ENCODE results near the gene SYMPK.

SYMPK gene

GRCh38 chr19:45826934-45827333 lies 36.0 kb downstream of the SYMPK start:
- Histone ChIP-seq H3K27ac (no peak overlapping the region), H3K9me3 (no peaks in the 10 kb centered on the region), H3K4me2 (no peak overlapping the region), H3K4me3 (no peak overlapping the region), H3K36me3 (peaks cover 98% of the 10 kb centered on the region), H3K9ac (no peak overlapping the region), H4K20me1 (peaks cover 8% of the 10 kb centered on the region; the same call in 1 of the 2 replicates), H3K27me3 (no peaks in the 10 kb centered on the region), H3K4me1 (peaks cover 5% of the 10 kb centered on the region; the same call in 1 of the 2 replicates)
- no peak for TF ChIP-seq Cebpa-rat (IDR thresholded peaks at IDR 0.05)

DNA sequence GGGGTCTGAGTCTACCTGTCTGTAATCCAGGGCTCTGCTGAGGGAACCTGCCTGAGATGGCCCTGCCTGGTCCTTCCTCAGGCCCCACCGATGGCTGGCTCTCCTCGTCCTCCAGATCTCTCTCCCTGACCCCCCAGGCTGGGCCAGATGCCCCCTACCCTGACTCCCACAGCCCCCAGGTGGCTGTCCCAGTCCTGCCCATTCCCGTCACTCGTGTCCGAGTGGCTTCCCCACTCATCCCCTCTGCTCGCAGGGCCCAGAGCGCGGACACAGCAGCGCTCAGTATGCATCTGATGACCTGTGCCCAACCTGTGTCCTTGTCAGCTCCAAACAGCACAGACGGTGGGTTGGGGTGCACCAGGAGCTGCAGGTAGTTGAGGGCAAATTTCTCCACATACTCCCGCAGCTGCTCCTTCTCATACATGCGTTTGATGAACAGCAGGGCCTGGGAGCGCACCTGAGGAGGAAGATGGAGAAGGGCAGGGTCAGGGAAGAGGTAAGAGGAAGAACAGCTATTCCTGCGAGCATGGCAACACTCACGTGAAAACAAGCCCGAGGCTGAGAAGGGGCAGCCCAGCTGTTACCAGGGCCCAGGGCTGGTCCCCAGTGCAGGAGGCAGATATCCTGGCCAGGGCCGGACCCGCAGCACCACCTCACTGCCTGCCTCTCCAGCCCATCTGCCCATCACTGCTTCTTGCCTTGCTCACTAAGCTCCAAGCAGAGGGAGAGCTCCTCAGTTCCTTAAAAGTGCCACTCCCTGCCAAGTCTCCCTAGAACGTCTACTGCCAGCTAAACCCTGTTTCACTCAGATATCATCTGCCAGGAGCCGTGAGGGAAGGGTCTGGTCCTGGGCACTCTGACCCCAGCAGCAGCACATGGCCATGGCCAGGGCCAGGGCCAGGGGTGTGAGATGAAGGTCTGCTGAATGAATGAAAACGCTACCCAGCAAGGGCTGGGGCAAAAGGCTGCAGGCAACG lies 36.7 kb downstream of the SYMPK start:
- H3K9me3 ChIP-seq: no peaks in the 10 kb centered on the region
- no peak for TF ChIP-seq Cebpa-rat (IDR thresholded peaks at IDR 0.05)
- H3K9ac ChIP-seq: no peak overlapping the region
- H3K36me3 ChIP-seq: peaks cover 98% of the 10 kb centered on the region
- peaks cover 5% of the 10 kb centered on the region; the same call in 1 of the 2 replicates for H3K4me1 ChIP-seq
- H3K4me3 ChIP-seq: no peak overlapping the region
- H3K27me3 ChIP-seq: no peaks in the 10 kb centered on the region
- no peak overlapping the region for H3K27ac ChIP-seq
- H4K20me1 ChIP-seq: peaks cover 8% of the 10 kb centered on the region; the same call in 1 of the 2 replicates
- H3K4me2 ChIP-seq: no peak overlapping the region

- Histone ChIP-seq H3K9ac (no peak overlapping the region), H3K4me3 (no peak overlapping the region), H3K27ac (no peak overlapping the region), H3K36me3 (peaks cover 96% of the 10 kb centered on the region), H3K9me3 (no peaks in the 10 kb centered on the region), H3K4me1 (peaks cover 11% of the 10 kb centered on the region; the same call in 1 of the 2 replicates), H3K27me3 (no peaks in the 10 kb centered on the region), H3K4me2 (no peak overlapping the region), H4K20me1 (peaks cover 8% of the 10 kb centered on the region; the same call in 1 of the 2 replicates)
- TF ChIP-seq Cebpa-rat (IDR thresholded peaks at IDR 0.05): no peak
These were observed 37.7 kb downstream of the SYMPK start for GRCh38 chr19:45825263-45825605.

GRCh38 chr19:45824531-45825262 lies 38.2 kb downstream of the SYMPK start:
- Histone ChIP-seq H3K9ac (no peak overlapping the region), H3K4me1 (peaks cover 16% of the 10 kb centered on the region; the same call in 1 of the 2 replicates), H3K27me3 (no peaks in the 10 kb centered on the region), H3K36me3 (peaks cover 96% of the 10 kb centered on the region), H3K4me3 (no peak overlapping the region), H3K27ac (no peak overlapping the region), H3K4me2 (no peak overlapping the region), H3K9me3 (no peaks in the 10 kb centered on the region), H4K20me1 (peaks cover 8% of the 10 kb centered on the region; the same call in 1 of the 2 replicates)
- TF ChIP-seq Cebpa-rat (IDR thresholded peaks at IDR 0.05): no peak

GRCh38 chr19:45824041-45824471 lies 38.9 kb downstream of the SYMPK start:
- H3K27me3 ChIP-seq: no peaks in the 10 kb centered on the region
- H4K20me1 ChIP-seq: peaks cover 8% of the 10 kb centered on the region; the same call in 1 of the 2 replicates
- H3K4me3 ChIP-seq: no peak overlapping the region
- H3K4me2 ChIP-seq: no peak overlapping the region
- H3K9ac ChIP-seq: no peak overlapping the region
- peaks cover 96% of the 10 kb centered on the region for H3K36me3 ChIP-seq
- peaks cover 17% of the 10 kb centered on the region; the same call in 1 of the 2 replicates for H3K4me1 ChIP-seq
- no peak for TF ChIP-seq Cebpa-rat (IDR thresholded peaks at IDR 0.05)
- no peaks in the 10 kb centered on the region for H3K9me3 ChIP-seq
- no peak overlapping the region for H3K27ac ChIP-seq

DNA sequence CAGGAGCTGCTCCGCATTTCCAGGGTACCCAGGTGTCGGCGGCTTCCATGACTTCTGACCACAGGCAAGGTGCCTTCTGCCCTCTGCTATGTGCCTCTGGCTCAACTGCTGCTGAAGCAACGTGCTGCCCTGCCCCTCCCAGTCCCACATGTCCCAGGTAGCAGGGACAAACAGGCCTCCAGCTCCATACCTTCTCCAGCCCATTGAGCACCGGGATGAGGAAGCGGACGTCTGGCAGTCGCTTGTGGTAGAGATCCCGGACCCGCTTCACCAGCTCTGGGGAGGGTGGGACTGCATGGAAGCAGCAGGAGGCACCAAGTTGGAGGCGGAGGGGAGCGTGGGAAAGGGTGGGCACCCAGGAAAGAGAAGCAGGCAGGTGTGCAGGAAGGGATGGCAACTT lies 39.8 kb downstream of the SYMPK start:
- no peaks in the 10 kb centered on the region for H3K9me3 ChIP-seq
- H3K27me3 ChIP-seq: no peaks in the 10 kb centered on the region
- H4K20me1 ChIP-seq: peaks cover 14% of the 10 kb centered on the region; the same call in 1 of the 2 replicates
- no peak overlapping the region for H3K4me3 ChIP-seq
- peaks cover 18% of the 10 kb centered on the region for H3K4me1 ChIP-seq
- H3K36me3 ChIP-seq: peaks cover 93% of the 10 kb centered on the region
- no peak overlapping the region for H3K9ac ChIP-seq
- H3K4me2 ChIP-seq: no peak overlapping the region
- TF ChIP-seq Cebpa-rat (IDR thresholded peaks at IDR 0.05): no peak
- H3K27ac ChIP-seq: no peak overlapping the region

GRCh38 chr19:45822716-45823115 lies 40.2 kb downstream of the SYMPK start:
- Histone ChIP-seq H3K9ac (no peak overlapping the region), H3K27me3 (no peaks in the 10 kb centered on the region), H4K20me1 (peaks cover 15% of the 10 kb centered on the region), H3K4me1 (peaks cover 22% of the 10 kb centered on the region), H3K27ac (no peak overlapping the region), H3K4me2 (no peak overlapping the region), H3K9me3 (no peaks in the 10 kb centered on the region), H3K36me3 (peaks cover 93% of the 10 kb centered on the region), H3K4me3 (no peak overlapping the region)
- TF ChIP-seq Cebpa-rat (IDR thresholded peaks at IDR 0.05): no peak

- no peak overlapping the region for H3K9ac ChIP-seq
- peaks cover 13% of the 10 kb centered on the region for H4K20me1 ChIP-seq
- TF ChIP-seq Cebpa-rat (IDR thresholded peaks at IDR 0.05): no peak
- H3K27ac ChIP-seq: no peak overlapping the region
- H3K36me3 ChIP-seq: peaks cover 83% of the 10 kb centered on the region
- peaks cover 33% of the 10 kb centered on the region for H3K4me1 ChIP-seq
- no peak overlapping the region for H3K4me3 ChIP-seq
- no peaks in the 10 kb centered on the region for H3K9me3 ChIP-seq
- H3K4me2 ChIP-seq: no peak overlapping the region
- no peaks in the 10 kb centered on the region for H3K27me3 ChIP-seq
These were observed 41.4 kb downstream of the SYMPK start for GRCh38 chr19:45821570-45821969.

DNA sequence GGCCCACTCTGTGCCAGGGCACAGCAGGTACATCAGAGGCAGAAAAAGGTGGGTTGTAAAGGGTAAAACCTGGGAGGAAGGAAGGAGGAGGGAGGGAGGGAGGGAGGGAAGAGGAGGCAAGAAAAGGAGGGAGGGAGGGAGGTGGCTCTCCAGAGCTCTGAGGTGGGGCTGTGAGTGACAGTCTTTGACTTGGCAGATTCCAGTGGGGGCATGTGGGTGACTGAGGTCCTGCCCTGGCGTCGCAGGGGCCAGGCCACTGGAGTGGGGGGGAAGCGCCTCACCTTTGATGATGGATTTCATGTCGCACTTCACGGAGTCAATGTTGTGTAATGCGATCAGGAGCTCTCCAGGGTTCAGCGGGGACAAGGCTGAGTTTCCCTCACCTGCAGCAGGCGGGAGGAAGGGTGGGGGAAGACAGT lies 41.8 kb downstream of the SYMPK start:
- no peaks in the 10 kb centered on the region for H3K27me3 ChIP-seq
- peaks cover 37% of the 10 kb centered on the region for H3K4me1 ChIP-seq
- H4K20me1 ChIP-seq: peaks cover 13% of the 10 kb centered on the region
- H3K36me3 ChIP-seq: peaks cover 79% of the 10 kb centered on the region
- no peak for TF ChIP-seq Cebpa-rat (IDR thresholded peaks at IDR 0.05)
- H3K9ac ChIP-seq: no peak overlapping the region
- no peaks in the 10 kb centered on the region for H3K9me3 ChIP-seq
- H3K4me2 ChIP-seq: no peak overlapping the region
- no peak overlapping the region for H3K27ac ChIP-seq
- no peak overlapping the region for H3K4me3 ChIP-seq

All from BLaER1 (cell line).